PFSK-1 (cell line): ENCODE data around the gene ZNF407.

Experiments
- POLR2AphosphoS5 ChIP-seq: IDR thresholded peaks from 2 replicates; pipeline ENCODE4 v1.6.1; 2012; ENCODE audit warnings: low read depth, mild to moderate bottlenecking, control low read depth, low read length, moderate library complexity
- REST ChIP-seq, 2 experiments: IDR thresholded peaks; 2 replicates each; pipeline versions ENCODE4 v1.6.1 to v1.8.0; 2011 to 2012; ENCODE audit warnings: low read depth in 2 of 2, low read length in 2 of 2, control low read depth in 1 of 2, inconsistent platforms in 1 of 2, mild to moderate bottlenecking in 1 of 2, moderate library complexity in 1 of 2; ENCODE audit not compliant: insufficient read depth in 1 of 2

GRCh38 chr18:75104483-75104882, 506.8 kb downstream of the ZNF407 start:
- TF ChIP-seq POLR2AphosphoS5 (no peak), REST (IDR thresholded peaks at IDR 0.05; ENCODE audit: insufficient read depth in 1 of 2, low read depth in 2 of 2, low read length in 2 of 2) (no peak)
